ENCODE measurements around the gene FLVCR2. TPM values are rescaled to one million over a fixed set of nuclear protein-coding genes. Genes with fewer than 3 reads are reported as not detected.

FLVCR2 gene
- total RNA-seq, 1 experiment from 2014 or later = 6.6 TPM

GRCh38 chr14:75626863-75627262, 48.4 kb downstream of the FLVCR2 start:
- POLR2A ChIA-PET = no interaction called here
- DNase-seq (ENCODE audit: low spot score) = no peak
- H3K9me3 Mint-ChIP-seq = no peaks in the 10 kb centered on the region
- H3K27ac Mint-ChIP-seq = peak overlapping the region; percentile 48; the same call in 1 of the 2 replicates
- no peaks in the 10 kb centered on the region for H3K36me3 Mint-ChIP-seq
- H3K27me3 Mint-ChIP-seq (ENCODE audit: low read depth) = no peaks in the 10 kb centered on the region
- peaks cover 35% of the 10 kb centered on the region for H3K4me1 Mint-ChIP-seq
- CTCF ChIA-PET = interaction anchor here (0.7 to 1.5 kb wide), 2 partner anchors 27 to 50 kb away, joined by 3 to 5 read pairs; no protein-coding TSS in a partner anchor
- TF ChIP-seq ZNF423 (CRISPR knock-in tag; IDR thresholded peaks at IDR 0.05) (no peak), ETV6 (CRISPR knock-in tag; IDR thresholded peaks at IDR 0.05) (no peak), ZNF671 (CRISPR knock-in tag; IDR thresholded peaks at IDR 0.05) (no peak), GABPB1 (CRISPR knock-in tag; IDR thresholded peaks at IDR 0.05) (no peak), MLX (CRISPR knock-in tag; IDR thresholded peaks at IDR 0.05) (no peak), MYBL2 (CRISPR knock-in tag; IDR thresholded peaks at IDR 0.05) (no peak), NFYB (CRISPR knock-in tag; conservative IDR thresholded peaks at IDR 0.05; ENCODE audit: low read depth) (no peak), ZNF317 (CRISPR knock-in tag; IDR thresholded peaks at IDR 0.05; ENCODE audit: borderline replicate concordance, low read depth) (no peak), RELA (CRISPR knock-in tag; IDR thresholded peaks at IDR 0.05; ENCODE audit: borderline replicate concordance) (no peak)
- TF ChIP-seq, protein P1, sequence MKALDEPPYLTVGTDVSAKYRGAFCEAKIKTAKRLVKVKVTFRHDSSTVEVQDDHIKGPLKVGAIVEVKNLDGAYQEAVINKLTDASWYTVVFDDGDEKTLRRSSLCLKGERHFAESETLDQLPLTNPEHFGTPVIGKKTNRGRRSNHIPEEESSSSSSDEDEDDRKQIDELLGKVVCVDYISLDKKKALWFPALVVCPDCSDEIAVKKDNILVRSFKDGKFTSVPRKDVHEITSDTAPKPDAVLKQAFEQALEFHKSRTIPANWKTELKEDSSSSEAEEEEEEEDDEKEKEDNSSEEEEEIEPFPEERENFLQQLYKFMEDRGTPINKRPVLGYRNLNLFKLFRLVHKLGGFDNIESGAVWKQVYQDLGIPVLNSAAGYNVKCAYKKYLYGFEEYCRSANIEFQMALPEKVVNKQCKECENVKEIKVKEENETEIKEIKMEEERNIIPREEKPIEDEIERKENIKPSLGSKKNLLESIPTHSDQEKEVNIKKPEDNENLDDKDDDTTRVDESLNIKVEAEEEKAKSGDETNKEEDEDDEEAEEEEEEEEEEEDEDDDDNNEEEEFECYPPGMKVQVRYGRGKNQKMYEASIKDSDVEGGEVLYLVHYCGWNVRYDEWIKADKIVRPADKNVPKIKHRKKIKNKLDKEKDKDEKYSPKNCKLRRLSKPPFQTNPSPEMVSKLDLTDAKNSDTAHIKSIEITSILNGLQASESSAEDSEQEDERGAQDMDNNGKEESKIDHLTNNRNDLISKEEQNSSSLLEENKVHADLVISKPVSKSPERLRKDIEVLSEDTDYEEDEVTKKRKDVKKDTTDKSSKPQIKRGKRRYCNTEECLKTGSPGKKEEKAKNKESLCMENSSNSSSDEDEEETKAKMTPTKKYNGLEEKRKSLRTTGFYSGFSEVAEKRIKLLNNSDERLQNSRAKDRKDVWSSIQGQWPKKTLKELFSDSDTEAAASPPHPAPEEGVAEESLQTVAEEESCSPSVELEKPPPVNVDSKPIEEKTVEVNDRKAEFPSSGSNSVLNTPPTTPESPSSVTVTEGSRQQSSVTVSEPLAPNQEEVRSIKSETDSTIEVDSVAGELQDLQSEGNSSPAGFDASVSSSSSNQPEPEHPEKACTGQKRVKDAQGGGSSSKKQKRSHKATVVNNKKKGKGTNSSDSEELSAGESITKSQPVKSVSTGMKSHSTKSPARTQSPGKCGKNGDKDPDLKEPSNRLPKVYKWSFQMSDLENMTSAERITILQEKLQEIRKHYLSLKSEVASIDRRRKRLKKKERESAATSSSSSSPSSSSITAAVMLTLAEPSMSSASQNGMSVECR (CRISPR knock-in tag; IDR thresholded peaks at IDR 0.05; ENCODE audit: borderline replicate concordance) = no peak
- TF ChIP-seq, protein P2, sequence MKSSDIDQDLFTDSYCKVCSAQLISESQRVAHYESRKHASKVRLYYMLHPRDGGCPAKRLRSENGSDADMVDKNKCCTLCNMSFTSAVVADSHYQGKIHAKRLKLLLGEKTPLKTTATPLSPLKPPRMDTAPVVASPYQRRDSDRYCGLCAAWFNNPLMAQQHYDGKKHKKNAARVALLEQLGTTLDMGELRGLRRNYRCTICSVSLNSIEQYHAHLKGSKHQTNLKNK (CRISPR knock-in tag; IDR thresholded peaks at IDR 0.05) = no peak
- TF ChIP-seq, protein P3, sequence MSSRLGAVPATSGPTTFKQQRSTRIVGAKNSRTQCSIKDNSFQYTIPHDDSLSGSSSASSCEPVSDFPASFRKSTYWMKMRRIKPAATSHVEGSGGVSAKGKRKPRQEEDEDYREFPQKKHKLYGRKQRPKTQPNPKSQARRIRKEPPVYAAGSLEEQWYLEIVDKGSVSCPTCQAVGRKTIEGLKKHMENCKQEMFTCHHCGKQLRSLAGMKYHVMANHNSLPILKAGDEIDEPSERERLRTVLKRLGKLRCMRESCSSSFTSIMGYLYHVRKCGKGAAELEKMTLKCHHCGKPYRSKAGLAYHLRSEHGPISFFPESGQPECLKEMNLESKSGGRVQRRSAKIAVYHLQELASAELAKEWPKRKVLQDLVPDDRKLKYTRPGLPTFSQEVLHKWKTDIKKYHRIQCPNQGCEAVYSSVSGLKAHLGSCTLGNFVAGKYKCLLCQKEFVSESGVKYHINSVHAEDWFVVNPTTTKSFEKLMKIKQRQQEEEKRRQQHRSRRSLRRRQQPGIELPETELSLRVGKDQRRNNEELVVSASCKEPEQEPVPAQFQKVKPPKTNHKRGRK (CRISPR knock-in tag; IDR thresholded peaks at IDR 0.05; ENCODE audit: borderline replicate concordance) = no peak
- TF ChIP-seq, protein P4, sequence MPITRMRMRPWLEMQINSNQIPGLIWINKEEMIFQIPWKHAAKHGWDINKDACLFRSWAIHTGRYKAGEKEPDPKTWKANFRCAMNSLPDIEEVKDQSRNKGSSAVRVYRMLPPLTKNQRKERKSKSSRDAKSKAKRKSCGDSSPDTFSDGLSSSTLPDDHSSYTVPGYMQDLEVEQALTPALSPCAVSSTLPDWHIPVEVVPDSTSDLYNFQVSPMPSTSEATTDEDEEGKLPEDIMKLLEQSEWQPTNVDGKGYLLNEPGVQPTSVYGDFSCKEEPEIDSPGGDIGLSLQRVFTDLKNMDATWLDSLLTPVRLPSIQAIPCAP (CRISPR knock-in tag; IDR thresholded peaks at IDR 0.05) = no peak
- TF ChIP-seq, protein P5, sequence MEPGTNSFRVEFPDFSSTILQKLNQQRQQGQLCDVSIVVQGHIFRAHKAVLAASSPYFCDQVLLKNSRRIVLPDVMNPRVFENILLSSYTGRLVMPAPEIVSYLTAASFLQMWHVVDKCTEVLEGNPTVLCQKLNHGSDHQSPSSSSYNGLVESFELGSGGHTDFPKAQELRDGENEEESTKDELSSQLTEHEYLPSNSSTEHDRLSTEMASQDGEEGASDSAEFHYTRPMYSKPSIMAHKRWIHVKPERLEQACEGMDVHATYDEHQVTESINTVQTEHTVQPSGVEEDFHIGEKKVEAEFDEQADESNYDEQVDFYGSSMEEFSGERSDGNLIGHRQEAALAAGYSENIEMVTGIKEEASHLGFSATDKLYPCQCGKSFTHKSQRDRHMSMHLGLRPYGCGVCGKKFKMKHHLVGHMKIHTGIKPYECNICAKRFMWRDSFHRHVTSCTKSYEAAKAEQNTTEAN (CRISPR knock-in tag; IDR thresholded peaks at IDR 0.05) = no peak
- no peak for ATAC-seq
- H3K4me3 Mint-ChIP-seq = no peak overlapping the region

GRCh38 chr14:75627406-75627805, 49.0 kb downstream of the FLVCR2 start:
- ATAC-seq (no peak), DNase-seq (ENCODE audit: low spot score) (no peak)
- Mint-ChIP-seq H3K36me3 (no peaks in the 10 kb centered on the region), H3K9me3 (no peaks in the 10 kb centered on the region), H3K4me3 (no peak overlapping the region), H3K27ac (no peak overlapping the region), H3K4me1 (peaks cover 40% of the 10 kb centered on the region), H3K27me3 (ENCODE audit: low read depth) (no peaks in the 10 kb centered on the region)
- ChIA-PET CTCF (interaction anchor here (1.5 kb wide), 1 partner anchor 51 kb away, joined by 5 read pairs; no protein-coding TSS in a partner anchor), POLR2A (no interaction called here)
- TF ChIP-seq IRF2 (CRISPR knock-in tag; IDR thresholded peaks at IDR 0.05; ENCODE audit: borderline replicate concordance, low read depth) = no peak
- no peak for TF ChIP-seq TP53 (CRISPR knock-in tag; IDR thresholded peaks at IDR 0.05)
- TF ChIP-seq PRRX2 (CRISPR knock-in tag; IDR thresholded peaks at IDR 0.05) = no peak
- no peak for TF ChIP-seq TEAD4 (CRISPR knock-in tag; IDR thresholded peaks at IDR 0.05)
- TF ChIP-seq, protein P6, sequence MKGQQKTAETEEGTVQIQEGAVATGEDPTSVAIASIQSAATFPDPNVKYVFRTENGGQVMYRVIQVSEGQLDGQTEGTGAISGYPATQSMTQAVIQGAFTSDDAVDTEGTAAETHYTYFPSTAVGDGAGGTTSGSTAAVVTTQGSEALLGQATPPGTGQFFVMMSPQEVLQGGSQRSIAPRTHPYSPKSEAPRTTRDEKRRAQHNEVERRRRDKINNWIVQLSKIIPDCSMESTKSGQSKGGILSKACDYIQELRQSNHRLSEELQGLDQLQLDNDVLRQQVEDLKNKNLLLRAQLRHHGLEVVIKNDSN (CRISPR knock-in tag; IDR thresholded peaks at IDR 0.05) = no peak
- TF ChIP-seq, protein P4 (CRISPR knock-in tag; IDR thresholded peaks at IDR 0.05) = no peak
- TF ChIP-seq ZNF671 (CRISPR knock-in tag; IDR thresholded peaks at IDR 0.05) = no peak
- no peak for TF ChIP-seq ZNF532 (CRISPR knock-in tag; IDR thresholded peaks at IDR 0.05; ENCODE audit: borderline replicate concordance)
